ENCODE data around the gene ZC3H7B. TPM values are rescaled to one million over a fixed set of nuclear protein-coding genes. Genes with fewer than 3 reads are reported as not detected.

ZC3H7B gene
- total RNA-seq, 2 donors from 2014 or later: 35.2 to 51.7 TPM

GRCh38 chr22:41302021-41302767 is 869 bp downstream of the ZC3H7B start:
- intact Hi-C loops (cut with DNase I): loop anchor here (5.0 kb wide), 1 partner anchor 65 kb away; no protein-coding TSS in a partner anchor
- Histone ChIP-seq H3K9ac (ENCODE audit: low read depth in 2 of 2, low read length in 2 of 2) (peak overlapping the region; percentile 84 to 93), H3K27ac (peak overlapping the region; percentile 77), H3K36me3 (no peaks in the 10 kb centered on the region), H3K9me3 (no peaks in the 10 kb centered on the region), H3K4me3 (peak overlapping the region; percentile 98), H3K27me3 (no peaks in the 10 kb centered on the region), H3K4me1 (peaks cover 3% of the 10 kb centered on the region)
- no peak for DNase-seq
- no peak for TF ChIP-seq CTCF (IDR thresholded peaks at IDR 0.05)

- H3K27me3 ChIP-seq: no peaks in the 10 kb centered on the region
- peaks cover 3% of the 10 kb centered on the region for H3K4me1 ChIP-seq
- H3K27ac ChIP-seq: peak overlapping the region; percentile 77
- no peaks in the 10 kb centered on the region for H3K36me3 ChIP-seq
- H3K9me3 ChIP-seq: no peaks in the 10 kb centered on the region
- TF ChIP-seq CTCF (IDR thresholded peaks at IDR 0.05): no peak
- intact Hi-C loops (cut with DNase I): loop anchor here (5.0 kb wide), 1 partner anchor 64 kb away; no protein-coding TSS in a partner anchor
- DNase-seq: no peak
- H3K4me3 ChIP-seq: peak overlapping the region; percentile 98
- H3K9ac ChIP-seq (ENCODE audit: low read depth in 2 of 2, low read length in 2 of 2): peak overlapping the region; percentile 84 to 93
Observed at GRCh38 chr22:41302811-41303210, 1.5 kb downstream of the ZC3H7B start.

GRCh38 chr22:41305646-41306045 is 4.3 kb downstream of the ZC3H7B start:
- Histone ChIP-seq H3K27ac (no peak overlapping the region), H3K27me3 (no peaks in the 10 kb centered on the region), H3K9ac (ENCODE audit: low read depth in 2 of 2, low read length in 2 of 2) (no peak overlapping the region), H3K36me3 (no peaks in the 10 kb centered on the region), H3K9me3 (no peaks in the 10 kb centered on the region), H3K4me1 (peaks cover 3% of the 10 kb centered on the region), H3K4me3 (no peak overlapping the region)
- no peak for DNase-seq
- no peak for TF ChIP-seq CTCF (IDR thresholded peaks at IDR 0.05)
- intact Hi-C loops (cut with DNase I): no loop called here

GRCh38 chr22:41308054-41308453 is 6.7 kb downstream of the ZC3H7B start:
- peak overlapping the region; percentile 7 for H3K27ac ChIP-seq
- intact Hi-C loops (cut with DNase I): no loop called here
- peak overlapping the region in 1 of 2 donors; percentile 43 for H3K9ac ChIP-seq (ENCODE audit: low read depth in 2 of 2, low read length in 2 of 2)
- no peaks in the 10 kb centered on the region for H3K27me3 ChIP-seq
- no peaks in the 10 kb centered on the region for H3K36me3 ChIP-seq
- no peak overlapping the region for H3K4me3 ChIP-seq
- no peak for DNase-seq
- TF ChIP-seq CTCF (IDR thresholded peaks at IDR 0.05): no peak
- no peaks in the 10 kb centered on the region for H3K4me1 ChIP-seq
- H3K9me3 ChIP-seq: no peaks in the 10 kb centered on the region

GRCh38 chr22:41308544-41308947 is 7.2 kb downstream of the ZC3H7B start:
- intact Hi-C loops (cut with DNase I): no loop called here
- H3K9ac ChIP-seq (ENCODE audit: low read depth in 2 of 2, low read length in 2 of 2): peak overlapping the region in 1 of 2 donors; percentile 43

More at GRCh38 chr22:41308544-41308947, 7.2 kb downstream of the ZC3H7B start:
- no peaks in the 10 kb centered on the region for H3K9me3 ChIP-seq
- DNase-seq: no peak
- H3K36me3 ChIP-seq: no peaks in the 10 kb centered on the region
- H3K27me3 ChIP-seq: no peaks in the 10 kb centered on the region
- H3K27ac ChIP-seq: no peak overlapping the region
- TF ChIP-seq CTCF (IDR thresholded peaks at IDR 0.05): no peak
- H3K4me3 ChIP-seq: no peak overlapping the region
- no peaks in the 10 kb centered on the region for H3K4me1 ChIP-seq
